Trophoblast cell (in vitro differentiated cells and primary cell): ENCODE results near the gene CLMN.

ENCODE experiments used
- DNase-seq, 2 donors: peaks; one replicate each; pipeline ENCODE4 v3.0.0-alpha.2; 2016
- H2AFZ ChIP-seq: 2 replicates; pipeline ENCODE4 v1.6.1; 2013; ENCODE audit warnings: low read length, moderate library complexity, mild to moderate bottlenecking; ENCODE audit not compliant: insufficient read depth, poor library complexity
- H2AK5ac ChIP-seq: 2 replicates; pipeline ENCODE4 v1.6.1; 2013; ENCODE audit warnings: mild to moderate bottlenecking, low read length
- H2BK120ac ChIP-seq: 2 replicates; pipeline ENCODE4 v1.6.1; 2013; ENCODE audit warnings: low read length, mild to moderate bottlenecking, moderate library complexity; ENCODE audit not compliant: insufficient read depth, poor library complexity
- H2BK12ac ChIP-seq: 2 replicates; pipeline ENCODE4 v1.6.1; 2013; ENCODE audit warnings: mild to moderate bottlenecking, low read length, moderate library complexity
- H2BK5ac ChIP-seq: 2 replicates; pipeline ENCODE4 v1.6.1; 2013; ENCODE audit warnings: low read length, low read depth, moderate library complexity, mild to moderate bottlenecking; ENCODE audit not compliant: poor library complexity
- H3K14ac ChIP-seq: 2 replicates; pipeline ENCODE4 v1.6.1; 2013; ENCODE audit warnings: mild to moderate bottlenecking, low read length
- H3K18ac ChIP-seq: 2 replicates; pipeline ENCODE4 v1.6.1; 2013; ENCODE audit warnings: mild to moderate bottlenecking, low read length
- H3K23ac ChIP-seq: 2 replicates; pipeline ENCODE4 v1.6.1; 2013; ENCODE audit warnings: low read length
- H3K27ac ChIP-seq: 2 replicates; pipeline ENCODE4 v1.5.1; 2013; ENCODE audit warnings: low read depth, mild to moderate bottlenecking, inconsistent platforms, low read length, moderate library complexity
- H3K27me3 ChIP-seq: 2 replicates; pipeline ENCODE4 v1.6.1; 2013; ENCODE audit warnings: inconsistent platforms, mild to moderate bottlenecking, low read length, moderate library complexity; ENCODE audit not compliant: insufficient read depth
- H3K36me3 ChIP-seq, 2 experiments: 1 replicate in 1 of 2; 2 replicates in 1 of 2; pipeline ENCODE4 v1.6.1; 2013; ENCODE audit warnings: low read length in 2 of 2, mild to moderate bottlenecking in 2 of 2, moderate library complexity in 1 of 2; ENCODE audit not compliant: insufficient read depth in 2 of 2, control insufficient read depth in 1 of 2
- H3K4ac ChIP-seq: 2 replicates; pipeline ENCODE4 v1.6.1; 2013; ENCODE audit warnings: low read depth, mild to moderate bottlenecking, low read length, moderate library complexity
- H3K4me1 ChIP-seq, 2 experiments: 1 replicate in 1 of 2; 2 replicates in 1 of 2; pipeline ENCODE4 v1.6.1; 2013; ENCODE audit warnings: low read length in 2 of 2, mild to moderate bottlenecking in 2 of 2, moderate library complexity in 1 of 2; ENCODE audit not compliant: insufficient read depth in 2 of 2, control insufficient read depth in 1 of 2
- H3K4me2 ChIP-seq: 2 replicates; pipeline ENCODE4 v1.6.1; 2013; ENCODE audit warnings: inconsistent platforms, mild to moderate bottlenecking, low read length, moderate library complexity
- H3K4me3 ChIP-seq: 2 replicates; pipeline ENCODE4 v1.5.1; 2013; ENCODE audit warnings: mild to moderate bottlenecking, low read depth, low read length, inconsistent platforms
- H3K79me1 ChIP-seq: one replicate; pipeline ENCODE4 v1.6.1; 2013; ENCODE audit warnings: low read length
- H3K79me2 ChIP-seq: 2 replicates; pipeline ENCODE4 v1.6.1; 2013; ENCODE audit warnings: low read length, mild to moderate bottlenecking; ENCODE audit not compliant: control insufficient read depth, insufficient read depth, poor library complexity
- H3K9ac ChIP-seq: 2 replicates; pipeline ENCODE4 v1.6.1; 2013; ENCODE audit warnings: mild to moderate bottlenecking, low read length
- H3K9me3 ChIP-seq: 2 replicates; pipeline ENCODE4 v1.6.1; 2013; ENCODE audit warnings: low read depth, mild to moderate bottlenecking, control low read depth, inconsistent platforms, low read length; ENCODE audit not compliant: insufficient read depth
- H4K12ac ChIP-seq: 2 replicates; pipeline ENCODE4 v1.6.1; 2013; ENCODE audit warnings: low read depth, mild to moderate bottlenecking, low read length, moderate library complexity
- H4K8ac ChIP-seq: 2 replicates; pipeline ENCODE4 v1.6.1; 2013; ENCODE audit warnings: low read depth, mild to moderate bottlenecking, low read length, moderate library complexity
- H4K91ac ChIP-seq: one replicate; pipeline ENCODE4 v1.6.1; 2013; ENCODE audit warnings: low read depth, mild to moderate bottlenecking, low read length, moderate library complexity
- WGBS: extraction: QIAGEN DNeasy Blood & Tissue Kit; methylation state at CpG from one replicate; pipeline ENCODE4 v1.1.7; 2013; ENCODE audit warnings: missing lambda C conversion rate; ENCODE audit not compliant: insufficient read length, insufficient coverage; ENCODE audit errors: extremely low coverage; 5-methylcytosine and 5-hydroxymethylcytosine counted together

Gene CLMN

GRCh38 chr14:95173518-95173917 is 146.2 kb downstream of the CLMN start:
- DNase-seq, result no peak
- Histone ChIP-seq H3K9ac (no peak overlapping the region), H3K79me2 (no peaks in the 10 kb centered on the region), H4K8ac (no peak overlapping the region), H3K27me3 (no peaks in the 10 kb centered on the region), H2AK5ac (no peak overlapping the region), H2BK120ac (no peak overlapping the region), H3K36me3 (peaks cover 0 to under 1% of the 10 kb centered on the region in 2 experiments), H3K23ac (no peak overlapping the region), H4K12ac (no peak overlapping the region), H2BK5ac (no peak overlapping the region), H3K4me3 (no peak overlapping the region), H3K4ac (no peak overlapping the region), H3K4me2 (no peak overlapping the region), H3K18ac (no peak overlapping the region), H3K79me1 (no peaks in the 10 kb centered on the region), H3K4me1 (no peaks in the 10 kb centered on the region), H4K91ac (no peak overlapping the region), H3K27ac (no peak overlapping the region), H3K9me3 (no peaks in the 10 kb centered on the region), H2AFZ (no peak overlapping the region), H2BK12ac (no peak overlapping the region), H3K14ac (no peak overlapping the region)

- H3K4me1 ChIP-seq, result peaks cover 0 to 2% of the 10 kb centered on the region in 2 experiments
- H3K9me3 ChIP-seq, result peaks cover 4% of the 10 kb centered on the region
- H3K4me3 ChIP-seq, result no peak overlapping the region
- no peak overlapping the region for H2BK12ac ChIP-seq
- no peak overlapping the region for H3K23ac ChIP-seq
- no peak for DNase-seq
- no peak overlapping the region for H2AFZ ChIP-seq
- no peaks in the 10 kb centered on the region for H3K27me3 ChIP-seq
- H3K4ac ChIP-seq, result no peak overlapping the region
- H3K18ac ChIP-seq, result no peak overlapping the region
- H2BK120ac ChIP-seq, result no peak overlapping the region
- H3K79me1 ChIP-seq, result no peaks in the 10 kb centered on the region
- H3K9ac ChIP-seq, result no peak overlapping the region
- H4K91ac ChIP-seq, result no peak overlapping the region
- no peak overlapping the region for H2BK5ac ChIP-seq
- no peak overlapping the region for H2AK5ac ChIP-seq
- no peaks in the 10 kb centered on the region for H3K36me3 ChIP-seq
- whole genome bisulfite sequencing, result no CpG with 5 or more reads among the region's 2 CpGs
- no peak overlapping the region for H4K8ac ChIP-seq
- no peak overlapping the region for H3K4me2 ChIP-seq
- H3K14ac ChIP-seq, result no peak overlapping the region
- no peak overlapping the region for H3K27ac ChIP-seq
- H4K12ac ChIP-seq, result no peak overlapping the region
- no peaks in the 10 kb centered on the region for H3K79me2 ChIP-seq
These were observed 152.5 kb downstream of the CLMN start for GRCh38 chr14:95167177-95167576.

DNA sequence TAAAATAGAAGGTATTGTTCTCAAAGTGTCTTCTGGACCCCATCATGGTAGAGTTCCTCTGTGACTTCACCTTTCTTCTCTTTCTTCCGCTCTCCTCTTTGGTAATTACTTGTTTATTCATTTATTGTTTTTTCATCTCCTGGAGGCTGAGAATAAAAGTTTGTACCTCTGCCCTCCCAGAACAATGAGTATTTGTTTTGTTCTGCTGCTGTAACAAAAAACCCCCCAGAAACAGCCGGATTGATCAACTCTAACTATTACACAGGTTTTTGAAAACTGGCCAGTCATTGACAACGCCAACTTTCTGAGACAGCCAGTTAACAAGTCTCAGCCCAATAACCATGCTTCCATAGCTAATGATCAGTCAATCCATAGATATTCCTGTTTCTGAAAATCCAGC is 154.2 kb downstream of the CLMN start:
- no peak overlapping the region for H4K12ac ChIP-seq
- no peak overlapping the region for H3K9ac ChIP-seq
- H4K91ac ChIP-seq, result no peak overlapping the region
- H2AFZ ChIP-seq, result no peak overlapping the region
- no peaks in the 10 kb centered on the region for H3K27me3 ChIP-seq
- no peak overlapping the region for H4K8ac ChIP-seq
- peaks cover 0 to 2% of the 10 kb centered on the region in 2 experiments for H3K4me1 ChIP-seq
- no peak overlapping the region for H3K4ac ChIP-seq
- H2BK120ac ChIP-seq, result no peak overlapping the region
- no peak overlapping the region for H2BK12ac ChIP-seq
- H3K18ac ChIP-seq, result no peak overlapping the region
- H3K4me3 ChIP-seq, result no peak overlapping the region
- no peak overlapping the region for H2AK5ac ChIP-seq
- no peaks in the 10 kb centered on the region for H3K79me1 ChIP-seq
- no peak for DNase-seq
- H2BK5ac ChIP-seq, result no peak overlapping the region
- no peak overlapping the region for H3K27ac ChIP-seq
- H3K9me3 ChIP-seq, result peaks cover 4% of the 10 kb centered on the region
- WGBS, result no CpG with 5 or more reads among the region's 3 CpGs
- H3K79me2 ChIP-seq, result no peaks in the 10 kb centered on the region
- H3K14ac ChIP-seq, result no peak overlapping the region
- no peaks in the 10 kb centered on the region for H3K36me3 ChIP-seq
- no peak overlapping the region for H3K4me2 ChIP-seq
- H3K23ac ChIP-seq, result no peak overlapping the region

GRCh38 chr14:95164506-95164905 is 155.2 kb downstream of the CLMN start:
- WGBS, result no CpG with 5 or more reads among the region's 1 CpG
- H2BK120ac ChIP-seq, result no peak overlapping the region
- H3K79me1 ChIP-seq, result no peaks in the 10 kb centered on the region
- no peak overlapping the region for H2BK5ac ChIP-seq
- H3K9me3 ChIP-seq, result peaks cover 4% of the 10 kb centered on the region
- no peak overlapping the region for H3K4ac ChIP-seq
- H3K4me3 ChIP-seq, result no peak overlapping the region
- H3K27me3 ChIP-seq, result no peaks in the 10 kb centered on the region
- no peak overlapping the region for H3K23ac ChIP-seq
- H3K4me1 ChIP-seq, result peaks cover 0 to 2% of the 10 kb centered on the region in 2 experiments
- H3K4me2 ChIP-seq, result no peak overlapping the region
- no peak overlapping the region for H3K14ac ChIP-seq
- H2AFZ ChIP-seq, result no peak overlapping the region
- H4K91ac ChIP-seq, result no peak overlapping the region
- no peak overlapping the region for H4K8ac ChIP-seq
- no peak overlapping the region for H2BK12ac ChIP-seq
- H3K36me3 ChIP-seq, result no peaks in the 10 kb centered on the region
- no peak overlapping the region for H2AK5ac ChIP-seq
- H3K27ac ChIP-seq, result no peak overlapping the region
- no peak overlapping the region for H3K18ac ChIP-seq
- H4K12ac ChIP-seq, result no peak overlapping the region
- no peak for DNase-seq
- no peaks in the 10 kb centered on the region for H3K79me2 ChIP-seq
- H3K9ac ChIP-seq, result no peak overlapping the region
